Brain microvascular endothelial cell (primary cell): ENCODE measurements around the gene CUL3.

ENCODE experiments used
- DNase-seq: peaks from one replicate; pipeline ENCODE4 v3.0.0-alpha.2; 2020
- H3K27ac ChIP-seq: fragments of 250-450 bp; sonication (Bioruptor Pico); 2 replicates; pipeline ENCODE4 v1.5.1; 2020; ENCODE audit warnings: mild to moderate bottlenecking, moderate library complexity
- H3K27me3 ChIP-seq: fragments of 250-450 bp; sonication (Bioruptor Pico); replicated peaks from 2 replicates; pipeline ENCODE4 v1.5.1; 2020; ENCODE audit warnings: mild to moderate bottlenecking
- H3K36me3 ChIP-seq: fragments of 250-450 bp; sonication (Bioruptor Pico); replicated peaks from 2 replicates; pipeline ENCODE4 v1.5.1; 2020; ENCODE audit warnings: mild to moderate bottlenecking
- H3K4me3 ChIP-seq: 2 replicates; pipeline ENCODE4 v1.5.1; 2011; ENCODE audit warnings: low read depth, mild to moderate bottlenecking, control low read depth, low read length, moderate library complexity
- CTCF ChIP-seq: IDR thresholded peaks from 2 replicates; pipeline ENCODE4 v1.5.1; 2011; ENCODE audit warnings: low read depth, mild to moderate bottlenecking, moderate library complexity, low read length, control low read depth, inconsistent platforms; ENCODE audit errors: missing control alignments
- in situ Hi-C: cut with HindIII; loops from 2 replicates; pipeline ENCODE4 v1.10.0; 2017; ENCODE audit warnings: low sequenced_read_pairs, low pct_ligation_motif_present

The CUL3 gene

DNA sequence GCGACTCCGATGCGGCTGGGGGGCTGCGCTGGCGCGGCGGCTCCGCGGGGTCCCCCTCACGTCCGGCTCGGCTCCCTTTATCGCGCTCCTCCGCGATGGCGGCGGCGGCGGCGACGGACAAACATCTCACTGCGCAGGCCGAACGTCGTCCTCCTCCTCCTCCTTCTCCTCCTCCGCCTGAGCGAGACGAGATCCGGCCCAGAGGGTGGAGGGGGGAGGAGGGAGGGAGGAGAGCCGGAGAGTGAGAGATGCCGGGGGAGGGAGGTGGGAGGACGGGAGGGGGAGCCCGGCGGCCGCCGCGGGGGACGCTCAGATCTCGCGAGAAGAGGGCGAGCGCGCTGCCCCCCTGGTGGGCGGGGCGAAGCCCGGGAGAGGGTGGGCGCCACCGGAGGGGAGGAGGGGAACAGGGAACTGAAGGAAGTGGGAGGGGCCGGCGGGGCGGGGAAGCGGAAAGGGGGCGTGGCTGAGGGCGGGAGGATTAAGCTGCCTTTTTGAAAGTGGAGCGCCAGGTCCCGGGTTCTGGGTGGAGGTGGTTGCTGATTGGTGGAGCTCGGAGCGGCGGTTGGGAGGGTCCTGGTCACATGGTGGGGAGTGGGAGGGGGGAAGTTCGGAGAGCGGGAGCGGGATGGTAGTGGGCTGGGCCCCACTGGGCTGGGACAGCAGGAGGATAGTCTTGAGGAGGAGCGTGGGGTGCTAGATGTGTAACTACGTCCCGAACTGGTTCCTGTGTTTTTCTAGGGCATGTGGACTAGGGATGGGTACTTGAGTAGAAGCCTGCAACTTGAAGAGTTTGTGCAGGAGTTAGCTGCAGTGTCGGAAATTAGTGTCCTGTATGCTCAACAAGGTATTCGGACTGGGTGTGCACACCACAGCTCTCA, at the start of gene CUL3:
TSS of gene CUL3 (minus strand) at position 153 of the 878 bp plus-strand sequence. CDS start 354 bp downstream, outside the sequence.
- TF ChIP-seq CTCF = no peak
- in situ Hi-C loops = no loop called here
- Histone ChIP-seq H3K4me3 (peak within 1 kb of the TSS; percentile 85), H3K27ac (peak within 1 kb of the TSS; percentile 81), H3K36me3 (no peaks in the 10 kb centered on the region), H3K27me3 (no peaks in the 10 kb centered on the region)
- DNase-seq = peak; percentile 98

DNA sequence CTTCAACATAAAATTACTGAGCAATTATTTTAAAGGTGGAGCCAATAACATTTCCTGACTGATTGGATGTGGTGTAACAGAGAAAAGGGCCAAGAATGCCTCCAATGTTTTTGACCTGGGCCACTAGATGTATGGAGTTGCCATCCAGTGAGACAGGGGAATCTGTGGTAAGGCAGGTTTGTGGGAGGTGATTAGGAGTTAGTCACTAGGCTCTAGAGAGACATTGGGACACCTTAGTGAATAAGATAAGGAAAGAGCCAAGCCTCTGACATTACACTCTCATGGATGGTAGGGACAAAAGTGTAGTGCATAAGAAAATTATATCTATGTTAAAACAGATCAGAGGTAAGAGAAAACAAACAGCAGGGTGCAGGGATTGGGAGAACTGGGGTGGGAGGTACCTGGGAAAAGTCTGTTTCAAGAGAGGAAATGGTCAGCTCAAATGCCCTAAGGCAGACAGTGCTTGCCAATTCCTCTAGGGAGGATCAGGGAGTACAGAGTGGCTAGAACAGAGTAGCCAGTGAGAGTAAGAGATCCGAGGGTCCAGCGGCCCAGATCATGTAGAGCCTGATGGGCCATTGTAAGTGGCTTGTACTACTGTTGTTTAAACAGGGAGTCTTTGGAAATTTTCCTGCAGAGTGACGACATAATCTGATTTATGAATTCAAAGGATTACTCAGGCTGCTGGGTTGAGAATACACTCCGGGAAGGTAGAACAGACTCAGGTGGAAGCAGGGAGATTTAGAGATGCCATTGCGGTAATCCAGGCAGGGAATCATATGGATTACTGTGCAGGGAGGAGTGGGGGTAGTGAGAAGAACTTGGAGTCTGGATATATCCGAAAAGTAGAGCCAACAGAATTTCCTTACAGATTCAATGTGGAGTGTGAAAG, 45.7 kb upstream of the CUL3 start:
- no peaks in the 10 kb centered on the region for H3K27me3 ChIP-seq
- H3K4me3 ChIP-seq = no peak overlapping the region
- in situ Hi-C loops = no loop called here
- no peaks in the 10 kb centered on the region for H3K36me3 ChIP-seq
- no peak overlapping the region for H3K27ac ChIP-seq
- no peak for DNase-seq
- no peak for TF ChIP-seq CTCF

DNA sequence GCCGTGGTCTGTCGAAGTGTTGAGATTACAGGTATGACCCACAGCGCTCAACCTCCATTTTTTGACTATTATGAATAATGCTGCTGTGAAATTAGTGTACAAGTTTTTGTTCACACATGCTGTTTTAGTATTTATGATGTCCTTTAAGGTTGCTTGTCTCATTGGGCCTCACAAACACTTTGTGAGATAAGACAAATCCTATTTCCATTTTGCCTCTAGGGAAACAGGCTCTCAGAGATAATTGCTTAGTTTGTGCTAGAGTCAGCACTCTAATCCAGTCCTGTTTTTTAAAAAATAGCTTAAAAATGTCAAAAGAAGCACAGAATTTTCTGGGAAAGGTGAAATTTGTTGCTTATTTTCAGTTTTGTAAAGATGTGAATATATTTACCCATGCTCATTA, 43.3 kb upstream of the CUL3 start:
- Histone ChIP-seq H3K36me3 (no peaks in the 10 kb centered on the region), H3K27me3 (no peaks in the 10 kb centered on the region), H3K27ac (no peak overlapping the region), H3K4me3 (no peak overlapping the region)
- no peak for DNase-seq
- no peak for TF ChIP-seq CTCF
- in situ Hi-C loops = no loop called here

DNA sequence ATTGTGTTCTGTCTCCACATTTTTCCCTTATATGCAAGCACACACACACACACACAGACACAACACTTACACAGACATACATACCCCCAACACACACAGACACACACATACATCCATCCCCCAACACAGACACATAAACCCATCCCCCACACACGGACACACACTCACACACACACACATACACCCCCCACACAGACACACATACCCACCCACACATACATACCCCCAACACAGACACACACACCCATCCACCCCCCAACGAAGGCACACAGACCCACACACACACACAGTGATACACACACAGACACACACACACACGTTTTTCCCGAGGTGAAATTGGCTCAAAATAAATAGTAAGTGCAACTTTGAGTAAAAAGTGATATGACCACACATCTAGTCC, 41.6 kb upstream of the CUL3 start:
- TF ChIP-seq CTCF = no peak
- H3K27me3 ChIP-seq = no peaks in the 10 kb centered on the region
- no peak for DNase-seq
- no peak overlapping the region for H3K4me3 ChIP-seq
- H3K27ac ChIP-seq = no peak overlapping the region
- H3K36me3 ChIP-seq = no peaks in the 10 kb centered on the region
- in situ Hi-C loops = no loop called here

- Histone ChIP-seq H3K4me3 (no peak overlapping the region), H3K27ac (no peak overlapping the region), H3K36me3 (no peaks in the 10 kb centered on the region), H3K27me3 (no peaks in the 10 kb centered on the region)
- no peak for DNase-seq
- TF ChIP-seq CTCF = no peak
- in situ Hi-C loops = no loop called here
Observed at GRCh38 chr2:224613543-224614286, 28.6 kb upstream of the CUL3 start.
